HepG2 (cell line): ENCODE results near the gene SH3BGR. TPM values are rescaled to one million over a fixed set of nuclear protein-coding genes. Genes with fewer than 3 reads are reported as not detected.

Experiments used
- ISL2 ChIP-seq: sonication (generic); formaldehyde crosslinking; IDR thresholded peaks from 2 replicates; pipeline ENCODE4 v1.5.0; 2020; ENCODE audit warnings: missing genetic modification reagents
- SAP130 ChIP-seq: IDR thresholded peaks from 2 replicates; pipeline ENCODE4 v1.6.1; 2016; ENCODE audit warnings: low read depth
- YEATS2 ChIP-seq: sonication (generic); formaldehyde crosslinking; IDR thresholded peaks from 2 replicates; pipeline ENCODE4 v1.4.0; 2020; ENCODE audit warnings: missing genetic modification reagents, borderline replicate concordance
- ZNF777 ChIP-seq: sonication (generic); formaldehyde crosslinking; IDR thresholded peaks from 2 replicates; pipeline ENCODE4 v1.4.0; 2020; ENCODE audit warnings: missing genetic modification reagents
- polyA plus RNA-seq, 8 experiments: library from polyadenylated mRNA; depleted of rRNA in 3 of 8; stranded (reverse) in 7 of 8; unstranded in 1 of 8; fragments of >200 nt; fragmentation: Illumina TruSeq in 4 of 8; extraction: Trizol in 4 of 8; gene quantifications; 2 replicates each; pipeline versions ENCODE4 v1.2.1 to v1.2.3, GENCODE V29; 2011 to 2016; ENCODE audit warnings: low read depth in 4 of 8, missing spikeins in 1 of 8, mixed read lengths in 1 of 8; ENCODE audit not compliant: insufficient read depth in 1 of 8
- total RNA-seq, 5 experiments: library from RNA; depleted of rRNA; stranded (reverse); fragments of >200 nt; fragmentation: Illumina TruSeq; extraction: Trizol; gene quantifications; 2 replicates each; pipeline ENCODE4 v1.2.3, GENCODE V29; 2016; ENCODE audit warnings: low read depth in 1 of 5
- TF ChIP-seq, protein P1 (sequence below): sonication (generic); formaldehyde crosslinking; IDR thresholded peaks from 2 replicates; pipeline ENCODE4 v1.4.0; 2020; ENCODE audit warnings: missing genetic modification reagents, borderline replicate concordance

SH3BGR gene
- total and polyA plus RNA-seq, 2 of the 13 experiments (the other 11 are each of a cell fraction or from before 2014, with no cell fraction given), result 0.48 TPM; not detected in 1

DNA sequence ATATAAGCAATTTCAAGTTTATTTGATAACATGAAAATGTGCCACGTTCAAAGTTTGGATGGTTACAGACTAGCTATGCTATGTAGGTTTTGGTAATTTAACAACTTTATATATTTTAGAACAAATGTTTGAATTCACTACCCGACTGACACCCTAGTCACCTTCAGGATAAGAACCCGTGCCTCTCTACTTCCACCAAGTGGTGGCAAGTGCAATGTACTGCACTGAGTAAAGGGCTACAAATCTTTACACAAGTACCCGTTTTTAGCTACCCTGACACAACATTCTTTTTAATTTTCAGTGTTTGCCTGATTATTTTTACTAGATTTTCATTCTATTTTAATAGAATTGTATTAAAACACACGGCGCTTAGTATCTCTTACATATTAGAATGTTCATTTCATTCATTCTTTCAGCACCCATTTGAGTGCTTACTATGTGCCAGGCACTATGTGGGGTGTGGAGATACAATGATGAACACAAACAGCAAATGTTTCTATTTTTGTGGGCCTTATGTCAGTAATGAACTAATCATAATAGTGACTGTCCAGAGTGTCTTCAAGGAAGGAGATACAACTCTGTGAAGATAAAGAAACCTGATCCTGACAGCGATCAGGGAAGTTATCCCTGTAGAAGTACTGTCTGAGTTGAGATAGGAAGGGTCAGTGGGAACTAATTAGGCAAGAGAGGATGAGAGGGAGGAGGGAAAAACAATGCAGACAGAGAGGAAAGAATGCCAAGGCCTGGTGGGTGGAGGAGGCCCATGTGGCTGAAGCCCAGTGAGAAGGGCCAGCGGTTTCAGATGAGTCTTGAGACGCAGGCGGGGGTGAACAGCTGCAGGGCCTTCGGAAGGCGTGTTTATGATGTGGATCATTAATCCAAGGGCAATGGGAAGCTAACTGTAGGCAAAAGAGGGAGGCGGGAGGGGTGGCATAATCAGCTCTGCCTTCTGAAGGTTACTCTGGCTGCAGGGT, 10.0 kb upstream of the SH3BGR start (continued):
- TF ChIP-seq, protein P1, sequence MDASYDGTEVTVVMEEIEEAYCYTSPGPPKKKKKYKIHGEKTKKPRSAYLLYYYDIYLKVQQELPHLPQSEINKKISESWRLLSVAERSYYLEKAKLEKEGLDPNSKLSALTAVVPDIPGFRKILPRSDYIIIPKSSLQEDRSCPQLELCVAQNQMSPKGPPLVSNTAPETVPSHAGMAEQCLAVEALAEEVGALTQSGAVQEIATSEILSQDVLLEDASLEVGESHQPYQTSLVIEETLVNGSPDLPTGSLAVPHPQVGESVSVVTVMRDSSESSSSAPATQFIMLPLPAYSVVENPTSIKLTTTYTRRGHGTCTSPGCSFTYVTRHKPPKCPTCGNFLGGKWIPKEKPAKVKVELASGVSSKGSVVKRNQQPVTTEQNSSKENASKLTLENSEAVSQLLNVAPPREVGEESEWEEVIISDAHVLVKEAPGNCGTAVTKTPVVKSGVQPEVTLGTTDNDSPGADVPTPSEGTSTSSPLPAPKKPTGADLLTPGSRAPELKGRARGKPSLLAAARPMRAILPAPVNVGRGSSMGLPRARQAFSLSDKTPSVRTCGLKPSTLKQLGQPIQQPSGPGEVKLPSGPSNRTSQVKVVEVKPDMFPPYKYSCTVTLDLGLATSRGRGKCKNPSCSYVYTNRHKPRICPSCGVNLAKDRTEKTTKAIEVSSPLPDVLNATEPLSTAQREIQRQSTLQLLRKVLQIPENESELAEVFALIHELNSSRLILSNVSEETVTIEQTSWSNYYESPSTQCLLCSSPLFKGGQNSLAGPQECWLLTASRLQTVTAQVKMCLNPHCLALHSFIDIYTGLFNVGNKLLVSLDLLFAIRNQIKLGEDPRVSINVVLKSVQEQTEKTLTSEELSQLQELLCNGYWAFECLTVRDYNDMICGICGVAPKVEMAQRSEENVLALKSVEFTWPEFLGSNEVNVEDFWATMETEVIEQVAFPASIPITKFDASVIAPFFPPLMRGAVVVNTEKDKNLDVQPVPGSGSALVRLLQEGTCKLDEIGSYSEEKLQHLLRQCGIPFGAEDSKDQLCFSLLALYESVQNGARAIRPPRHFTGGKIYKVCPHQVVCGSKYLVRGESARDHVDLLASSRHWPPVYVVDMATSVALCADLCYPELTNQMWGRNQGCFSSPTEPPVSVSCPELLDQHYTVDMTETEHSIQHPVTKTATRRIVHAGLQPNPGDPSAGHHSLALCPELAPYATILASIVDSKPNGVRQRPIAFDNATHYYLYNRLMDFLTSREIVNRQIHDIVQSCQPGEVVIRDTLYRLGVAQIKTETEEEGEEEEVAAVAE (CRISPR knock-in tag), result 0 out of 2 replicates have a peak, but pooled peaks have one; percentile 30
- TF ChIP-seq SAP130 (CRISPR knock-in tag) (0 out of 2 replicates have a peak, but pooled peaks have one; percentile 13), ZNF777 (no peak), YEATS2 (no peak), ISL2 (CRISPR knock-in tag) (no peak)
